ENCODE results near the gene IGSF8.

Gene IGSF8, protein sequence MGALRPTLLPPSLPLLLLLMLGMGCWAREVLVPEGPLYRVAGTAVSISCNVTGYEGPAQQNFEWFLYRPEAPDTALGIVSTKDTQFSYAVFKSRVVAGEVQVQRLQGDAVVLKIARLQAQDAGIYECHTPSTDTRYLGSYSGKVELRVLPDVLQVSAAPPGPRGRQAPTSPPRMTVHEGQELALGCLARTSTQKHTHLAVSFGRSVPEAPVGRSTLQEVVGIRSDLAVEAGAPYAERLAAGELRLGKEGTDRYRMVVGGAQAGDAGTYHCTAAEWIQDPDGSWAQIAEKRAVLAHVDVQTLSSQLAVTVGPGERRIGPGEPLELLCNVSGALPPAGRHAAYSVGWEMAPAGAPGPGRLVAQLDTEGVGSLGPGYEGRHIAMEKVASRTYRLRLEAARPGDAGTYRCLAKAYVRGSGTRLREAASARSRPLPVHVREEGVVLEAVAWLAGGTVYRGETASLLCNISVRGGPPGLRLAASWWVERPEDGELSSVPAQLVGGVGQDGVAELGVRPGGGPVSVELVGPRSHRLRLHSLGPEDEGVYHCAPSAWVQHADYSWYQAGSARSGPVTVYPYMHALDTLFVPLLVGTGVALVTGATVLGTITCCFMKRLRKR

DNA sequence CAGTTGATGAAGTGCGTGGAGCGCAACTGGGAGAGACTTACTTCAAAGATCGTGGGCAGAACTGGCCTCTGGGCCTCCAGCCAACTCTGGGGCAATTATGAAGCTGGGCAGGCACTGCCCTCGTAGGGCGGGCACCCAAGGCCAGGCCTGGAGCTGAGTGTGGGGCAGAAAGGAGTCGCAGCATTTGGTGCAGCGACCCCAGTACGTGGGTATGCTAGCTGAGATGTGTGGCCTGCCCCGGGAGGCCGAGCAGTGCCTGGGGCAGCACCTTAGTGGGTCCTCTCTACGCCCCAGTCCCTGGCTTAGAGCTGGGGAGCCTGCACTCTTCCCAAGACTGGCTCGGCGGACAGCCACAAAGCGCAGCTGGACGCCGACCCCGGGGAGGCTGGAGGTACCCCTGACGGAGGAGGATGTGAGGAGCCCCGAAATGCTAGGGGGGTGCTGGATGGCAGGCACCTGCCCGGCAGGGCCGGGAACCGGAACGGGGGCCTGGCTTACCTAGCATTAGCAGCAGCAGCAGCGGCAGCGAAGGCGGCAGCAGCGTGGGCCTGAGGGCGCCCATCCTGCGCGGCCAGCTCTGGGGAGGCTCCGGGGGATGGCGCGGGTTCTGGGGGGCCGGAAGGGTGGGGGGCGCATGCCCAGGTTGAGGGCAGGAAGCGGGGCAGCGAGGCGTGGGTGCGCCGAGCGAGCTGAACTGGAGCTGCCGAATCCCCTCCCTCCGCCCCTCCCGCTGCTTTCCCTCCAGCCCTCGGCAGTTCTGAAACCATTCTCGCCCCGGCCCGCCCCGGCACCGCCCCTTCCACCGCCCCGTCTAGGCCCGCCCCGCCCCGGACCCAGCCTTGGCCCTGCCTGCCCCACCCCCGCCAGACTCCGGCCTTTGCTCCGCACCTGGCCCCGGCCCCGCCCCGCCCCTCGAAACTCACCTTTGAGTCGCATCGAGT lies at the start of gene IGSF8:
TSS of gene IGSF8 (minus strand) at position 709 of the 941 bp plus-strand sequence. CDS start at position 562, 147 bp downstream.
- DNase-seq (ENCODE audit: low read depth in 1 of 2, low spot score in 1 of 2), result peak; percentile 87 to 89

DNA sequence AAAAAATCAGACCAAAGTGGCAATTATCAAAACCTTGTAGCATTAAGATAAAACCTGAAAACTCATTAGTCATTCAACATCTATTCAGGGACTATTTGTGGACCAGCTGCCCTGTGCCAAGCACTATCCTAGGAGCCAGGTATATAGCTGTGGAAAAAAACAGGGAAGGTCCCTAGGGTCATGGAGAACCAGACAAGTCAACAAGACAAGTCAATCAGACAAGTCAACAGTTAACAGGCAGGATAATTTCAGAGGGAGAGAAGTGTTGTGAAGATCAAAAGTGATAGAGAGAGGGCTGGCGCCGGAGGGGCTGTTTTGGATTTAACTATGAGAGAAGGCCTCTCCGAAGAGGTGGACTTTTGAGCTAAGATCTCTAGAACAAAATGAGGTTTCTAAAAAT lies 49.7 kb upstream of the IGSF8 start:
- DNase-seq (ENCODE audit: low read depth in 1 of 2, low spot score in 1 of 2), result no peak

DNA sequence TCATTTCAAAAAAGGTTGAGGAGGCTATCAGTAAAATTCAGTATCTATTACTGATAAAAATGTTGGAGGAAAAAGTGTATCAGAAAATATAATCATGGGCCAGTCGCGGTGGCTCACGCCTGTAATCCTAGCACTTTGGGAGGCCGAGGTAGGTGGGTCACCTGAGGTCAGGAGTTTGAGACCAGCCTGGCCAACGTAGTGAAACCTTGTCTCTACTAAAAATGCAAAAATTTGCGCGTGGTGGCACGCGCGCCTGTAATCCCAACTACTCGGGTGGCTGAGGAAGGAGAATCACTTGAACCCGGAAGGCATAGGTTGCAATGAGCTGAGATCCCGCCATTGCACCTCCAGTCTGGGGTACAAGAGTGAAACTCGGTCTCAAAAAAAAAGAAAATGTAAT lies 47.7 kb upstream of the IGSF8 start:
- no peak for DNase-seq (ENCODE audit: low read depth in 1 of 2, low spot score in 1 of 2)

DNA sequence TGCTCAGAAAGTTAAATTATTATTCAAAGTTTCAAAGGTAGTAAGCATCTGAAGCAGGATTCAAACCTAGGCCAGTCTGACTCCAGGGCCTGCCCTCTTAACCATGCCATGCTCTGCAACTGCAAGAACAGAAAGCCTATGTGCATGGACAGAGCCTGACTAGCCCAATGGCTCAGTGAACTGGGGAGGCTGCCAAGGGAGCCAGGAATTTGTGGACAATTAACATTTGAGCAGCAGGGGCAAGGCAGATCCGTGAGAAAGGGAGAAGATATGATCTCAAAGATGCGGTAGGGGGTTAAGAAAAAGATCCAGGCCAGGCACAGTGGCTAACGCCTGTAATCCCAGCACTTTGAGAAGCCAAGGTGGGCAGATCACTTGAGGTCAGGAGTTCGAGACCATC lies 46.5 kb upstream of the IGSF8 start:
- DNase-seq (ENCODE audit: low read depth in 1 of 2, low spot score in 1 of 2), result no peak

DNA sequence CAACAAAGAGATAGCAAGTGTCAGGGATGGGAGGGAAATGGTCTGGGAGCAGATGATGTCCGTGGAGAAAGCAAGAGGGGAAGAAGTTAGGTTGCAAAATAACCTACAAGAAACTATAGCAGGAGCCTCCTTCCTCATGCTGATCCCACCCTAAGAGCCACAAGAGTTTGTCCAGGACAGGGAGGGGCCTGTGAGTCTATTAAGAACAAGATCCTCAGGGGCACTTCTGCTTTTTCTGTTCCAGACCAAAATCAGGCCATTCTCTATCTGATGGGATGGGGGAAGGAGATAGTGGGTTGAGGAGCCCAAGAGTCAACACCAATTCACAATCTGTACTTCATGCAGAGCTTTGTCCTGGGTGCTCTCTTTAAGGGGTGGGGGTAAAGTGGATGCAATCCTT lies 45.3 kb upstream of the IGSF8 start:
- DNase-seq (ENCODE audit: low read depth in 1 of 2, low spot score in 1 of 2), result no peak

DNA sequence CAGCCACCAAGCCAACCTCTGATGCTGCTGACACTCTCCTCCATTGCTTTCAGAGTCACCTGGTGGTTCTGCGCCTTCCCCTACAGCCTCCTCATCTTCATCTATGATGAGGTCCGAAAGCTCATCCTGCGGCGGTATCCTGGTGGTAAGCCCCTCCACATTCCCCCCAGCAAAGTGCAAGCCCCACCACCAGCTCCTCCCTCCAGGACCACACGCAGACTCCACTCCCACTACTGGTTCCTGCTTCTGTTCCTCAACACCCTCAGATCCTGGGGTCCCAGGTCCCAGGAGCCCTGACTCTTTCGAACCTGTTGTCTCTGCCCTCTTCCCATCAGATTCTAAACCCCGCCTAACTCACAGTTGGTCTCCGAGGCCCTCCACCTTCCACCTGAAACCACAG lies 41.4 kb upstream of the IGSF8 start:
- DNase-seq (ENCODE audit: low read depth in 1 of 2, low spot score in 1 of 2), result no peak

DNA sequence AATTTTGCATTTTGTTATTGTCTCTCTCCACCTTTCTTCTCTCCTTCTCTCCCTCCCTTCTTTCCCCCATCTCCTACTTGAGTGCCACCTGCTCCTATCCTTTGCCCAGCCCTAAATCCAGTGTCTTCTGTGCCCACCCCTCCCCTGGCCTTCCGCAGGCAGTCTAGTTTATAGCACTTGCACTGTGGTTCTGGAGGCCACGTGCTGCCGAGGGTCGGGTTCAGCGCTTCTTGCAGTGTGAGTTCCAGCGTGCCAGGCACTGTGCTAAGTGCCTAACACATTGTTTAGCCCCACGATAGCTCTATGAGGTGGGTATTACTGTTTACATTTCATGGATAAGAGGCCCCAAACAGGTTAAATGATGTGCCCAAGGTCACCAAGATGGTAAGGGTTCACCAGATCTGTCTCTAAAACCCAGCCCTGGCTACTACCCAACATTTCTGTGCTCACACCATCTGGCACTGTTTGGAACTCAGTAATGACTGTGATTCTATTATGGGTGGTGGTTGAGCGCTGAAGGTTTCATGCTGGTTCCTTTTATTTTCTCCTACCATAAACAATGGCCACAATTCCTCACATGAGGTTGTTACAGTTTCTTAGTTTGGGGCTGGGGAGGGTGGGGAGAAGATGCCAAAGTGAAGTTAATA lies 38.9 kb upstream of the IGSF8 start:
- no peak for DNase-seq (ENCODE audit: low read depth in 1 of 2, low spot score in 1 of 2)

DNA sequence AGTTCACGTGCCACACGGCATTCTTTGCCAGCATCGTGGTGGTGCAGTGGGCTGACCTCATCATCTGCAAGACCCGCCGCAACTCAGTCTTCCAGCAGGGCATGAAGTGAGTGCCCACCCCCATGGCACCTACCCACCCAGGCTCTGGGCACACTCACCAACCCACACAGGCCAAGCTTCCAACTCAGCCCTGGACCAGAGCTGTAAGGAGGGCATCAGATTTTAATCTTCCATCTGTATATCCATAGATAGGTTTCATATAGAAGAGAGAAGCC lies 38.4 kb upstream of the IGSF8 start:
- no peak for DNase-seq (ENCODE audit: low read depth in 1 of 2, low spot score in 1 of 2)

DNA sequence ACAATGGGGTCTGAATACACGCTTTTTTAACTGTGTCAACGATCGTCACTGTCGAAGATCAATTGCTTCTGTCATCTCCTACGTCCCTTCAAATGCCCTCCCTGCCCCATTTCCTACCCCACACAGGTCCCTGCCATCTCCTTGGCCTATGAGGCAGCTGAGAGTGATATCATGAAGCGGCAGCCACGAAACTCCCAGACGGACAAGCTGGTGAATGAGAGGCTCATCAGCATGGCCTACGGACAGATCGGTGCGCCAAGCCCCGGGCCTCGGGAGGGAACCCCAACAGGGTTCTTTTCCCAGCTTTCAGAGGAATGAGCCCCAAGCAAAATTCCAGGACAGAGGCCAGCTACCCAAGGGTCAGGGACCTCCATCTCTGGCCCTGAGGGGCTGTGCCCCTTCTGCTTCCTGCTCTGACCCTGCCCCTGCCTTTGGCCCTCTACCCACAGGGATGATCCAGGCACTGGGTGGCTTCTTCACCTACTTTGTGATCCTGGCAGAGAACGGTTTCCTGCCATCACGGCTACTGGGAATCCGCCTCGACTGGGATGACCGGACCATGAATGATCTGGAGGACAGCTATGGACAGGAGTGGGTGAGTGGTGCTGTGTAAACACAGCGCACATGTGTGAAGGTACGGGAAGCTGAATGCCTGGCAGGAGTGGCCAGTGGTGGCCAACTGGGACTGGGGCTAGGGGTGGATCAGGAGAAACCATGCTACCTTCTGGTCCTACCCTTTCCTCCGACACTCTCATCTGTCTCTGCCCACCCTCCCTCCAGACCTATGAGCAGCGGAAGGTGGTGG lies 37.9 kb upstream of the IGSF8 start:
- no peak for DNase-seq (ENCODE audit: low read depth in 1 of 2, low spot score in 1 of 2)

DNA sequence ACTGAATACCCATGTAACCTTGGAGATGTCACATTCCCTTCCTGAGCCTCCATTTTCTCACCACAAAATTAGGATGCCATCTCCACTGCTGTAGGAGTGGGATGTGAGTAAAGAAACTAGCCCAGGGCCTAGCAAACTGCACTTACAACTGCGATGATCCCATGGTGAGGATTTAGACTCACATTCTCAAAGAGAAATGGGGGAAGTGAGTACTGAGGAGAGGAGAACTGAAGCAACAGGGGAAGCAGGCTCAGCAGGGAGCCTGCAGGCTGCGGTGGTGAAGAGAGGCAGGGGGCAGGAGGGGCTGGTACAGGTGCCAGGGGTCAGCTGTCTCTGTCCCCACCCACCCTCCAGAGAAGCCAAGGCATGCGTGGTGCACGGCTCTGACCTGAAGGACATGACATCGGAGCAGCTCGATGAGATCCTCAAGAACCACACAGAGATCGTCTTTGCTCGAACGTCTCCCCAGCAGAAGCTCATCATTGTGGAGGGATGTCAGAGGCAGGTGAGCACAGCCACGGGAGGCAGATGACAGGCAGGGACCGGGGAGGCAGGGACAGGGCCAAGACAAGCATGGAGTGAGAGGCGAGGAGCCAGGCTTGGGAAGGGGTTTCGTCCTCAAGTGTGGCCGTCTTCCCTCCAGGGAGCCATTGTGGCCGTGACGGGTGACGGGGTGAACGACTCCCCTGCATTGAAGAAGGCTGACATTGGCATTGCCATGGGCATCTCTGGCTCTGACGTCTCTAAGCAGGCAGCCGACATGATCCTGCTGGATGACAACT lies 36.6 kb upstream of the IGSF8 start:
- DNase-seq (ENCODE audit: low read depth in 1 of 2, low spot score in 1 of 2), result no peak

DNA sequence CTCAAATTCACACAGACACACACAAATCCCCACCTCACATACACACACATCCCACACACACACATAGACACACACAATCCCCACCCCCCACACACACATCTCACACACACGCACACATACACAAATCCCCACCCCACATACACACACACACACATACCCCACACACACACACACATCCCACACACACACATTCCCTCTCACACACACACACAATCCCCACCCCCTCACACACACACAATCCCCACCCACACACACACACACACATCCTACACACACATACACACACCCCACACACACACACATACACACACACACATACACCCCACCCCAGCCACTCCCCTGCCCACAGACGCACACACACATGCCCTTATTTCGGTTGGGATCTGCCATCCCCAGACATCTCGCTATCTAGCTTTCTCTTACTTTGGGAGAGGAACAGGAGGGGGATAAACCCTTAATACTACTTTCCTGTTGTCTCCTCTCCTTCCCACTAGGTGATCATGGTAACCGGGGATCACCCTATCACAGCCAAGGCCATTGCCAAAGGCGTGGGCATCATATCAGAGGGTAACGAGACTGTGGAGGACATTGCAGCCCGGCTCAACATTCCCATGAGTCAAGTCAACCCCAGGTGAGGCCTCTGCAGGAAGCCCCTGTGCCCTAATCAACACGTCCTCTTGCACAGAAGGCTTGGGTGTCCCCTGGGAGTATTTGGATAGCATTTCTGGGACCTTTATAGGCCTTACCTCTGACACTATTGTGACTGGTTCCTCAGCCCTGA lies 35.8 kb upstream of the IGSF8 start:
- no peak for DNase-seq (ENCODE audit: low read depth in 1 of 2, low spot score in 1 of 2)

DNA sequence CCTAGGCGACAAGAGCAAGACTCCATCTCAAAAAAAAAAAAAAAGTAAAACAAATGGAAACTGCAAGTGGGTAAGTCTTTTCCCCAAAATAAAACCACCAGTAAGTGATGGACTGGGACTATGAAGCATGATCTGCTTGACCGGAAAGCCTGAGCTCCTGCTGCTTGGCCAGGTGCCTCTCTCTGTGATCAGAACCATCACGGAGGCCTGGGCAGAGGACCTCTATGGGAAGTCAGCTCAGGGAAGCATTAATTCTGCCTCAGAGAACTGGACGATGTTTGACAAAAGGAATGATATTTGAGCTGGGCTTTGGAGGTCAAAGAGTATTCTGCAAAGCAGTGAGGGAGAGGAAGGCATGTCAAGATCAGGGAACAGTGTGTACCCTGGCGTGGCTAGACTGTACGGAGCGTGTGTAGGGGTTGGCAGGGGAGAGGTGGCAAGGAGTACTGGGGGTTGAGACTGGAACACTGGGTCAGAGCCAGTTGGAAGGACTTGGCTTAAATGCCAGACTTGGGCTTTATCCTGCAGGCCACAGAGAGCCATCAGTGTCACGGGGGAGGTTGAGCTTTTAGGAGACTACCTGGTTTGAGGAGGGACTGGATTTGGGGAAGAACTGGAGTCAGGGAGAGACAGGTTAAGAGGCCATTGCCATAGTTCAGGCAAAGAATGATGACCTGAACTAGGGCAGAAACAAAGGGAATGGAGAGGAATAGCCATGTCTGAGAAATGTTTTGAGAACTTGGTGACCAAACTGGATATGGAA lies 33.6 kb upstream of the IGSF8 start:
- no peak for DNase-seq (ENCODE audit: low read depth in 1 of 2, low spot score in 1 of 2)

DNA sequence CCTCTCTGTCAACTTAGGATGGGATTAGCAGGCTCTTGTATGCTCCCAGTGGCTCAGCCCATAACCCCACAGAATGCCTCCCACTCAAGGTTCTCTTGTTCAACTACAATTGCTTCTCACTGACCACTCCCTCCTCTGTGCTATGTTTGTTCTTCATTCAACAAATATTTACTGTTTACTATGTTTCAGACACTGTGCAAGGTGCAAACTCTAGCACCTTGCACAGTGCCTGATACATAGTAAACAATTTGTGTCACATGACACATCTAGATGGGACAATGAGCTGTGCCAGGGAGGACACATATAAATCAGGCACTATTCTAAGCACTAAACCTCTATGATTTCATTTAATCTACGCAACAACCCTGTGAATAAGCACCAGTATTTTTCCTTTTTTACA lies 32.5 kb upstream of the IGSF8 start:
- no peak for DNase-seq (ENCODE audit: low read depth in 1 of 2, low spot score in 1 of 2)

DNA sequence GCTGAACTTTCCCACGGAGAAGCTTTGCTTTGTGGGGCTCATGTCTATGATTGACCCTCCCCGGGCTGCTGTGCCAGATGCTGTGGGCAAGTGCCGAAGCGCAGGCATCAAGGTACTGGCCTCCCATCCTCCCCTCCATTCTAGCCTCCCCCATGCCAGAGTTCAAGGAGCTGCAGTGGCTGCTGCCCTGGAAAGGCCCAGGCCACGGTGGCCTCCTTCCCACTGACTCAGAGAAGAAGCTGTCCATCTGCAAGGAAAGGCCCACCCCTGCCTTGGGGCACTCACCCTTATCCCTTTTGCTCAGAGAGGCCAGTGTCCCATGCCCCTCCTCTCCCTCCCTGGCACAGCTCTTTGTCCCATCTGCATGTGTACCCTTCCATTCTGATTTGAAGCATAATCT lies 32.1 kb upstream of the IGSF8 start:
- DNase-seq (ENCODE audit: low read depth in 1 of 2, low spot score in 1 of 2), result no peak

DNA sequence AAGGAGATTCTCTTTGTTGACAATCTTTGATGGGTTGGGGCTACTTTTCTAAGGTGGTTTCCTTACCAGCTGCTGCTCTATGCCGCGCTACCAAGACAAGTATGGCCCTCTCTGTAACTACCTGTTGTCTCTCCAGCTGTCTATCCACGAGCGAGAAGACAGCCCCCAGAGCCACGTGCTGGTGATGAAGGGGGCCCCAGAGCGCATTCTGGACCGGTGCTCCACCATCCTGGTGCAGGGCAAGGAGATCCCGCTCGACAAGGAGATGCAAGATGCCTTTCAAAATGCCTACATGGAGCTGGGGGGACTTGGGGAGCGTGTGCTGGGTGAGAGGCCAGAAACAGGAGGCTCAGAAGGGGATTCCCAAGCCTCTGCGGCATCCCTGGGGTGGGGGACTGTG lies 31.5 kb upstream of the IGSF8 start:
- DNase-seq (ENCODE audit: low read depth in 1 of 2, low spot score in 1 of 2), result no peak

DNA sequence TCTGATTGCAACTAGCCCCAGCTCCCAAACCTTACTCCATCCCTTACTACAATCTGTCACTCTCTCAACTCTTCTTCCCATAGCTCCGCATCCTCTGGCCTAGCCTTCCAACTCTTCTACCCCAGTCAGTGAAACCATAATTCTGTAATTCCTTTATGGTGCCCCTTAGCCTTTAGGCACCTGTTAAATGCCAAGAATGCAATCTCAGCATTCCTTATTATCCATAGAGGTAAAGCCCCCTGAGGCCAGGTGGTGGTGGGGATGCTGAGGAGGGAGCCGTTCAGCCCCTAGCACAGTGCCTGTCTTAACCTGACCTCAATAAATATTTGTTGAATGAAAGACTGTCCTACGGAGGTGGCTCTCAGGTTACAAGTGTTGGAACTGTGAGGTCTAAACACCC lies 31.1 kb upstream of the IGSF8 start:
- DNase-seq (ENCODE audit: low read depth in 1 of 2, low spot score in 1 of 2), result no peak

DNA sequence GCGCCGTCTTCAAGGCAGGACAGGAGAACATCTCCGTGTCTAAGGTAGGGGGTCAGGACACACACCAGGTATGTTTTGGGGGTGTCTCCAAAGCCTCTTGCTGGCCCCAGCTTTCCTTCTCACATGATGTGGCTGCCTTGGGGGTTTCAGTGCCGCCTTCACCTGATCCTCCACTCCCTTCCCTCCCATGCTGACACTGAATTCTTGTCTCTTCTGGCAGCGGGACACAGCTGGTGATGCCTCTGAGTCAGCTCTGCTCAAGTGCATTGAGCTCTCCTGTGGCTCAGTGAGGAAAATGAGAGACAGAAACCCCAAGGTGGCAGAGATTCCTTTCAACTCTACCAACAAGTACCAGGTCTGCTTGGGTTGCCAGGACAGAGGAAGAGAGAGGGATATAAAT lies 30.6 kb upstream of the IGSF8 start:
- no peak for DNase-seq (ENCODE audit: low read depth in 1 of 2, low spot score in 1 of 2)

DNA sequence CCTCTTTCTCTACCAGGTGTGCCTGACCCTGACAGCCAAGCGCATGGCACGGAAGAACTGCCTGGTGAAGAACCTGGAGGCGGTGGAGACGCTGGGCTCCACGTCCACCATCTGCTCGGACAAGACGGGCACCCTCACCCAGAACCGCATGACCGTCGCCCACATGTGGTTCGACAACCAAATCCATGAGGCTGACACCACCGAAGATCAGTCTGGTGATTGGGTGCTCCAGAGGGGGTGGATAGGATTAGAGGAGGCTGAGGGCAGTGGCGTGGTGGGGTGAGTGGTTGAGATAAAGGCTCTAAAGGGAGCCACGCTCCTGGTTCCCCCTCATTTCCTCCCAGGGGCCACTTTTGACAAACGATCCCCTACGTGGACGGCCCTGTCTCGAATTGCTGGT lies 30.2 kb upstream of the IGSF8 start:
- DNase-seq (ENCODE audit: low read depth in 1 of 2, low spot score in 1 of 2), result no peak
